Neuronal stem cell (in vitro differentiated cells): ENCODE measurements around the gene TMEM242.
A peak's percentile ranks its signal among the peaks of the same experiment; 100 is the strongest.

Experiments used
- DNase-seq: peaks from one replicate; pipeline ENCODE4 v3.0.0-alpha.2; 2013; ENCODE audit warnings: low spot score
- H2AFZ ChIP-seq: one replicate; pipeline ENCODE4 v1.6.1; 2013; ENCODE audit warnings: mild to moderate bottlenecking, low read length, inconsistent platforms
- H2AK5ac ChIP-seq: 2 replicates; pipeline ENCODE4 v1.6.1; 2013; ENCODE audit warnings: low read depth, mild to moderate bottlenecking, inconsistent platforms, low read length, moderate library complexity, mixed read lengths
- H2BK120ac ChIP-seq: 2 replicates; pipeline ENCODE4 v1.6.1; 2013; ENCODE audit warnings: low read depth, mild to moderate bottlenecking, inconsistent platforms, low read length, moderate library complexity, mixed read lengths
- H2BK12ac ChIP-seq: one replicate; pipeline ENCODE4 v1.6.1; 2013; ENCODE audit warnings: low read length, inconsistent platforms
- H2BK15ac ChIP-seq: 2 replicates; pipeline ENCODE4 v1.6.1; 2013; ENCODE audit warnings: mild to moderate bottlenecking, low read length, inconsistent platforms, mixed read lengths
- H2BK5ac ChIP-seq: one replicate; pipeline ENCODE4 v1.6.1; 2013; ENCODE audit warnings: inconsistent platforms, mild to moderate bottlenecking, low read length, moderate library complexity
- H3K14ac ChIP-seq: one replicate; pipeline ENCODE4 v1.6.1; 2013; ENCODE audit warnings: low read length, inconsistent platforms
- H3K18ac ChIP-seq: 2 replicates; pipeline ENCODE4 v1.6.1; 2013; ENCODE audit warnings: low read length, inconsistent platforms
- H3K23ac ChIP-seq: 2 replicates; pipeline ENCODE4 v1.6.1; 2013; ENCODE audit warnings: low read depth, mild to moderate bottlenecking, mixed read lengths, low read length, inconsistent platforms; ENCODE audit not compliant: poor library complexity
- H3K27ac ChIP-seq: replicated peaks from 3 replicates; pipeline ENCODE4 v1.5.1; 2013; ENCODE audit warnings: low read length, inconsistent platforms
- H3K27me3 ChIP-seq, 3 experiments: 2 replicates each; pipeline ENCODE4 v1.6.1; 2013; ENCODE audit warnings: low read length in 3 of 3, mild to moderate bottlenecking in 2 of 3, inconsistent platforms in 1 of 3, low read depth in 1 of 3, mixed read lengths in 1 of 3, moderate library complexity in 1 of 3; ENCODE audit not compliant: control insufficient read depth in 3 of 3, insufficient read depth in 3 of 3
- H3K36me3 ChIP-seq, 2 donors: replicated peaks in 1 of 2; 2 replicates each; pipeline ENCODE4 v1.6.1; 2013; ENCODE audit warnings: low read length in 2 of 2; ENCODE audit not compliant: control insufficient read depth in 2 of 2, insufficient read depth in 2 of 2
- H3K4ac ChIP-seq: 2 replicates; pipeline ENCODE4 v1.6.1; 2013; ENCODE audit warnings: inconsistent platforms, mild to moderate bottlenecking, low read length, moderate library complexity
- H3K4me1 ChIP-seq, 2 donors: 1 replicate in 1 of 2; 2 replicates in 1 of 2; pipeline ENCODE4 v1.6.1; 2013; ENCODE audit warnings: low read length in 2 of 2, low read depth in 1 of 2; ENCODE audit not compliant: control insufficient read depth in 2 of 2, insufficient read depth in 1 of 2
- H3K4me2 ChIP-seq: one replicate; pipeline ENCODE4 v1.6.1; 2013; ENCODE audit warnings: mild to moderate bottlenecking, low read length, inconsistent platforms; ENCODE audit not compliant: insufficient read depth, poor library complexity, severe bottlenecking
- H3K4me3 ChIP-seq, 2 donors: 2 replicates each; pipeline ENCODE4 v1.5.1; 2013; ENCODE audit warnings: low read length in 2 of 2, mild to moderate bottlenecking in 2 of 2, inconsistent platforms in 1 of 2, moderate library complexity in 1 of 2
- H3K79me1 ChIP-seq: one replicate; pipeline ENCODE4 v1.6.1; 2013; ENCODE audit warnings: low read depth, mild to moderate bottlenecking, inconsistent platforms, low read length, moderate library complexity
- H3K9ac ChIP-seq: one replicate; pipeline ENCODE4 v1.6.1; 2013; ENCODE audit warnings: mild to moderate bottlenecking, low read depth, low read length, inconsistent platforms; ENCODE audit not compliant: poor library complexity
- H3K9me3 ChIP-seq, 2 donors: replicated peaks in 1 of 2; 2 replicates each; pipeline versions ENCODE3 to v1.6.1; 2013; ENCODE audit warnings: low read length in 2 of 2, mild to moderate bottlenecking in 2 of 2, inconsistent platforms in 1 of 2, low read depth in 1 of 2, mixed read lengths in 1 of 2, moderate library complexity in 1 of 2; ENCODE audit not compliant: control insufficient read depth in 2 of 2, insufficient read depth in 1 of 2
- H4K8ac ChIP-seq: one replicate; pipeline ENCODE4 v1.6.1; 2013; ENCODE audit warnings: low read depth, mild to moderate bottlenecking, inconsistent platforms, low read length, moderate library complexity
- H4K91ac ChIP-seq: one replicate; pipeline ENCODE4 v1.6.1; 2013; ENCODE audit warnings: low read length, low read depth, mild to moderate bottlenecking, inconsistent platforms; ENCODE audit not compliant: poor library complexity
- WGBS, 2 donors: extraction: QIAGEN DNeasy Blood & Tissue Kit; methylation state at CpG; one replicate each; pipeline ENCODE4 v1.1.7; 2013; ENCODE audit warnings: missing lambda C conversion rate in 2 of 2, mixed read lengths in 1 of 2; ENCODE audit not compliant: insufficient read length in 2 of 2, insufficient replicate concordance in 1 of 2; ENCODE audit errors: extremely low coverage in 2 of 2; 5-methylcytosine and 5-hydroxymethylcytosine counted together

TMEM242 gene

DNA sequence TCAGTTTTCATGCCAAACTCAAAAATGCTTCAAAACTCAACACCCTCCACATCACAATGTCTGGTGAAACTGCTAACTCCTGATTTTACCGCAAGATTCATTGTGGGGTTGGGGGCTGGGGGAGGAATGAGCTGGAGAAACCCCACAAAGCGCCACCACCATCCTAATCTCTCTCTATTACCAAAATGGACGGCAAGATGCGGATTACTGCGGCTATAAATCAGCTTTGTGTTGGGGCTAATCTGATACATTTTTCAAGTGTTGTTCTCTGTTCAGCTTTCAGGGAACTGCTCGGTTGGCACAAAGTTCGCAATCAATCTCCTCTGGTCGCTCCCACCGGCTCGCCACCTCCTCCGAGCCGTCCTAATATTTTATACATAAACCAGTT lies 83.7 kb downstream of the TMEM242 start:
- Histone ChIP-seq H2AFZ (peak overlapping the region; percentile 79), H3K27ac (no peak overlapping the region), H3K14ac (no peak overlapping the region), H3K4me3 (no peak overlapping the region), H3K36me3 (no peaks in the 10 kb centered on the region), H2BK15ac (no peak overlapping the region), H3K4ac (no peak overlapping the region), H4K91ac (no peak overlapping the region), H3K79me1 (no peaks in the 10 kb centered on the region), H4K8ac (no peak overlapping the region), H2BK12ac (no peak overlapping the region), H3K27me3 (peaks cover 11 to 56% (median 31%) of the 10 kb centered on the region in 3 experiments), H2BK120ac (no peak overlapping the region), H3K4me2 (no peak overlapping the region), H3K18ac (no peak overlapping the region), H2BK5ac (no peak overlapping the region), H3K9me3 (peaks cover 2 to 5% of the 10 kb centered on the region in 2 donors), H3K4me1 (peaks cover 0 to 5% of the 10 kb centered on the region in 2 donors), H2AK5ac (no peak overlapping the region), H3K23ac (no peak overlapping the region), H3K9ac (no peak overlapping the region)
- no CpG with 5 or more reads among the region's 12 CpGs for WGBS, 2 donors
- DNase-seq: no peak
